K562 (cell line): ENCODE data around the gene MKNK2. TPM values are rescaled to one million over a fixed set of nuclear protein-coding genes. Genes with fewer than 3 reads are reported as not detected.

Source experiments
- C11orf30 ChIP-seq: fragments of 450-650 bp; IDR thresholded peaks from 2 replicates; pipeline ENCODE4 v1.6.1; 2016; ENCODE audit warnings: low read depth, mild to moderate bottlenecking
- FOS ChIP-seq: IDR thresholded peaks from 3 replicates; pipeline ENCODE4 v1.6.1; 2011; ENCODE audit not compliant: insufficient read length; ENCODE audit errors: extremely low read depth
- KLF1 ChIP-seq: fragments of 450-650 bp; IDR thresholded peaks from 2 replicates; pipeline ENCODE4 v1.6.1; 2016; ENCODE audit warnings: missing genetic modification characterization, missing compliant biosample characterization
- NR3C1 ChIP-seq: sonication (generic); formaldehyde crosslinking; IDR thresholded peaks from 2 replicates; pipeline ENCODE4 v1.8.1; 2022; ENCODE audit warnings: missing genetic modification reagents
- POLR2AphosphoS5 ChIP-seq: IDR thresholded peaks from 2 replicates; pipeline ENCODE4 v1.6.1; 2011; ENCODE audit warnings: mild to moderate bottlenecking, low read depth, low read length, moderate library complexity; ENCODE audit not compliant: control insufficient read depth, insufficient read depth
- RBM14 ChIP-seq: fragments of 200-400 bp; formaldehyde crosslinking; IDR thresholded peaks from 2 replicates; pipeline ENCODE4 v1.6.1; 2018; ENCODE audit warnings: low read depth, mild to moderate bottlenecking, low read length, moderate library complexity, borderline replicate concordance; ENCODE audit not compliant: insufficient read depth
- RCOR1 ChIP-seq, 2 experiments: IDR thresholded peaks; 2 replicates each; pipeline ENCODE4 v1.6.1; 2012; ENCODE audit warnings: low read depth in 2 of 2, low read length in 2 of 2, borderline replicate concordance in 1 of 2, improper control_type of control experiment in 1 of 2
- RFX7 ChIP-seq: fragments of 250-450 bp; sonication (Bioruptor Pico); IDR thresholded peaks from 2 replicates; pipeline ENCODE4 v1.5.1; 2021; ENCODE audit warnings: mild to moderate bottlenecking
- USF1 ChIP-seq: sonication (generic); formaldehyde crosslinking; IDR thresholded peaks from 2 replicates; pipeline ENCODE4 v1.9.0; 2022; ENCODE audit warnings: mild to moderate bottlenecking, missing genetic modification reagents
- ZBTB8A ChIP-seq: fragments of 450-650 bp; IDR thresholded peaks from 2 replicates; pipeline ENCODE4 v1.6.1; 2018; ENCODE audit warnings: mild to moderate bottlenecking, moderate library complexity; ENCODE audit not compliant: partially characterized antibody
- ZNF133 ChIP-seq: fragments of 250-450 bp; sonication (Bioruptor Pico); IDR thresholded peaks from 2 replicates; pipeline ENCODE4 v1.4.0; 2020; ENCODE audit warnings: mild to moderate bottlenecking
- ZNF551 ChIP-seq: fragments of 250-450 bp; sonication (Bioruptor Pico); IDR thresholded peaks from 2 replicates; pipeline ENCODE4 v1.5.0; 2021; ENCODE audit warnings: mild to moderate bottlenecking, moderate library complexity
- polyA plus RNA-seq, 8 experiments: library from polyadenylated mRNA; depleted of rRNA in 4 of 8; stranded (reverse) in 5 of 8; unstranded in 3 of 8; fragments of >200 nt; fragmentation: Nextera tagmentation in 2 of 8; fragmentation: Illumina TruSeq in 1 of 8; extraction: Ambion mirVana in 2 of 8; extraction: Trizol in 1 of 8; gene quantifications; 2 replicates each; pipeline versions ENCODE4 v1.2.1 to v1.2.3, GENCODE V29; 2011 to 2014; ENCODE audit warnings: inconsistent platforms in 1 of 8, missing spikeins in 1 of 8
- total RNA-seq, 7 experiments: library from RNA; depleted of rRNA in 6 of 7; stranded (reverse); fragments of >200 nt in 6 of 7; fragmentation: Illumina TruSeq in 2 of 7; extraction: Trizol in 2 of 7; gene quantifications; 2 replicates each; pipeline versions ENCODE4 v1.2.1 to v1.2.3, GENCODE V29; 2011 to 2021; ENCODE audit warnings: low replicate concordance in 1 of 7

Gene MKNK2
- total and polyA plus RNA-seq, 9 of the 15 experiments (the other 6 are each of a cell fraction or from before 2014, with no cell fraction given) = 5.1 to 191 (median 51.9) TPM

GRCh38 chr19:2060884-2061494 is 9.9 kb upstream of the MKNK2 start (continued):
- TF ChIP-seq C11orf30 (peak; percentile 72), KLF1 (tag) (peak; percentile 63; the same call in 1 of the 2 replicates), USF1 (no peak), NR3C1 (CRISPR knock-in tag) (no peak), RCOR1 (IDR thresholded peaks at IDR 0.05; ENCODE audit: borderline replicate concordance in 1 of 2, low read depth in 2 of 2, low read length in 2 of 2) (no peak), ZNF133 (CRISPR knock-in tag) (0 out of 2 replicates have a peak, but pooled peaks have one; percentile 17), ZBTB8A (no peak), POLR2AphosphoS5 (no peak), RFX7 (CRISPR knock-in tag) (no peak), ZNF551 (CRISPR knock-in tag) (no peak), RBM14 (no peak), FOS (no peak)
